K562 (cell line): ENCODE measurements around the gene ACY1. TPM values are rescaled to one million over a fixed set of nuclear protein-coding genes. Genes with fewer than 3 reads are reported as not detected.
A peak's percentile ranks its signal among the peaks of the same experiment; 100 is the strongest.

ENCODE experiments used
- E2F8 ChIP-seq: fragments of 450-650 bp; IDR thresholded peaks from 2 replicates; pipeline ENCODE4 v1.7.1; 2018; ENCODE audit warnings: mild to moderate bottlenecking, low read depth; ENCODE audit not compliant: partially characterized antibody
- HDGF ChIP-seq: fragments of 450-650 bp; IDR thresholded peaks from 2 replicates; pipeline ENCODE4 v1.6.1; 2016
- KDM4B ChIP-seq, 2 experiments: fragments of 450-650 bp in 1 of 2; sonication (generic) in 1 of 2; IDR thresholded peaks; 2 replicates each; pipeline ENCODE4 v1.6.1; 2016 to 2017; ENCODE audit warnings: borderline replicate concordance in 2 of 2, antibody characterized with exemption in 1 of 2, low read depth in 1 of 2, mild to moderate bottlenecking in 1 of 2
- MIER1 ChIP-seq: fragments of 450-650 bp; IDR thresholded peaks from 2 replicates; pipeline ENCODE4 v1.6.1; 2016; ENCODE audit warnings: antibody characterized with exemption, mild to moderate bottlenecking, low read depth
- POLR2H ChIP-seq: IDR thresholded peaks from 2 replicates; pipeline ENCODE4 v1.6.1; 2016; ENCODE audit warnings: missing genetic modification characterization, low read depth, mild to moderate bottlenecking, control low read depth, missing compliant biosample characterization, moderate library complexity
- REST ChIP-seq, 2 experiments: fragments of 450-650 bp; formaldehyde crosslinking in 1 of 2; IDR thresholded peaks; 2 replicates each; pipeline versions ENCODE4 v1.4.0 to v1.6.1; 2014 to 2020; ENCODE audit warnings: mild to moderate bottlenecking in 2 of 2, borderline replicate concordance in 1 of 2, low read depth in 1 of 2
- SRF ChIP-seq, 2 experiments: fragments of 250-450, 450-650 bp in 1 of 2; sonication (Bioruptor Pico) in 1 of 2; sonication (generic) in 1 of 2; formaldehyde crosslinking; IDR thresholded peaks; 2 replicates each; pipeline versions ENCODE4 v1.5.0 to v1.5.1; 2020 to 2022; ENCODE audit warnings: mild to moderate bottlenecking in 1 of 2, missing genetic modification reagents in 1 of 2
- TCF3 ChIP-seq: sonication (generic); formaldehyde crosslinking; IDR thresholded peaks from 2 replicates; pipeline ENCODE4 v1.4.0; 2020; ENCODE audit warnings: mild to moderate bottlenecking, missing genetic modification reagents
- TFAP4 ChIP-seq: sonication (generic); formaldehyde crosslinking; IDR thresholded peaks from 2 replicates; pipeline ENCODE4 v1.8.0; 2022; ENCODE audit warnings: missing genetic modification reagents, mild to moderate bottlenecking, moderate library complexity, borderline replicate concordance
- ZFP91 ChIP-seq: sonication (generic); formaldehyde crosslinking; IDR thresholded peaks from 2 replicates; pipeline ENCODE4 v1.8.0; 2022; ENCODE audit warnings: mild to moderate bottlenecking, missing genetic modification reagents
- ZNF431 ChIP-seq: sonication (generic); formaldehyde crosslinking; IDR thresholded peaks from 2 replicates; pipeline ENCODE4 v1.8.0; 2022; ENCODE audit warnings: mild to moderate bottlenecking, missing genetic modification reagents
- ZNF57 ChIP-seq: fragments of 450-650 bp; formaldehyde crosslinking; IDR thresholded peaks from 2 replicates; pipeline ENCODE4 v1.4.0; 2020; ENCODE audit warnings: mild to moderate bottlenecking, moderate library complexity
- ZNF644 ChIP-seq: fragments of 200-800 bp; sonication (Bioruptor generic); IDR thresholded peaks from 2 replicates; pipeline ENCODE4 v1.6.1; 2016; ENCODE audit warnings: low read depth, missing genetic modification characterization, missing compliant biosample characterization
- polyA plus RNA-seq, 8 experiments: library from polyadenylated mRNA; depleted of rRNA in 4 of 8; stranded (reverse) in 5 of 8; unstranded in 3 of 8; fragments of >200 nt; fragmentation: Nextera tagmentation in 2 of 8; fragmentation: Illumina TruSeq in 1 of 8; extraction: Ambion mirVana in 2 of 8; extraction: Trizol in 1 of 8; gene quantifications; 2 replicates each; pipeline versions ENCODE4 v1.2.1 to v1.2.3, GENCODE V29; 2011 to 2014; ENCODE audit warnings: inconsistent platforms in 1 of 8, missing spikeins in 1 of 8
- total RNA-seq, 7 experiments: library from RNA; depleted of rRNA in 6 of 7; stranded (reverse); fragments of >200 nt in 6 of 7; fragmentation: Illumina TruSeq in 2 of 7; extraction: Trizol in 2 of 7; gene quantifications; 2 replicates each; pipeline versions ENCODE4 v1.2.1 to v1.2.3, GENCODE V29; 2011 to 2021; ENCODE audit warnings: low replicate concordance in 1 of 7

Gene ACY1
- total and polyA plus RNA-seq, 9 of the 15 experiments (the other 6 are each of a cell fraction or from before 2014, with no cell fraction given), result 70.7 to 195 (median 123) TPM

- no peak for TF ChIP-seq E2F8
- no peak for TF ChIP-seq POLR2H (tag)
- no peak for TF ChIP-seq ZNF644 (tag)
- peak; percentile 45; the same call in 1 of the 2 replicates for TF ChIP-seq TCF3 (CRISPR knock-in tag)
- TF ChIP-seq ZNF431 (CRISPR knock-in tag), result no peak
- TF ChIP-seq SRF (CRISPR knock-in tag; IDR thresholded peaks at IDR 0.05), result no peak
- TF ChIP-seq REST (IDR thresholded peaks at IDR 0.05; ENCODE audit: borderline replicate concordance), result peak; percentile 70
- no peak for TF ChIP-seq REST (CRISPR knock-in tag; IDR thresholded peaks at IDR 0.05; ENCODE audit: low read depth)
- TF ChIP-seq MIER1, result no peak
- TF ChIP-seq ZFP91, result no peak
- no peak for TF ChIP-seq ZNF57 (CRISPR knock-in tag)
- peak; percentile 45 for TF ChIP-seq TFAP4 (CRISPR knock-in tag)
- TF ChIP-seq KDM4B (IDR thresholded peaks at IDR 0.05; ENCODE audit: borderline replicate concordance in 2 of 2, low read depth in 1 of 2), result no peak; a peak in 1 of 4 replicates
- no peak for TF ChIP-seq HDGF
Observed at GRCh38 chr3:51982838-51983577, at the start of gene ACY1 (continued).
